HG03066 (cell line): ENCODE results near the gene GGN.
A peak's percentile ranks its signal among the peaks of the same experiment; 100 is the strongest.
"Not testable (repeated sequence)": the region's sequence is repeated elsewhere in the genome, so short reads cannot be mapped to it uniquely, and the experiment has no call there.

Experiments
- ATAC-seq: cut with Tn5 transposase; IDR thresholded peaks from one replicate; pipeline ENCODE4 v1.9.1; 2021; ENCODE audit warnings: low read depth; ENCODE audit not compliant: unreplicated experiment

GGN gene

DNA sequence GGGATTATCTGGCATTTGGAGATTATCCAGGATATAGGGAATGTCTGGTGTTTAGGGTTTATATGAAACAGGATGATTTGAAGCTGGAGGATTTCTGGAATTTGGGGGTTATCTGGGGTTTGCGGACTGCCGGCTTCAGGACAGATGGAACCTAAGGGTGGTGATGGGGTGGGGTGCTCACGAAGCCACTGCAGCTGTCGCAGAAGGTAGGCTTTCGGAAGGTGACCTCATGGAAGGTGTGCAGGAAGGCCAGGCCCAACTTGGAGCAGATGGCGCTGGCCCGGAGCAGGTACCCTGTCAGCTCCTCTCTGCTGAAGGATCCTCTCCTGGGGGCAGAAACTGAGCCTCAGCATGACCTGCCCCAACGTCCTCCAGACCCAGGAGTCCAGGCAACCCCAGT, 24.7 kb upstream of the GGN start:
- no peak for ATAC-seq

DNA sequence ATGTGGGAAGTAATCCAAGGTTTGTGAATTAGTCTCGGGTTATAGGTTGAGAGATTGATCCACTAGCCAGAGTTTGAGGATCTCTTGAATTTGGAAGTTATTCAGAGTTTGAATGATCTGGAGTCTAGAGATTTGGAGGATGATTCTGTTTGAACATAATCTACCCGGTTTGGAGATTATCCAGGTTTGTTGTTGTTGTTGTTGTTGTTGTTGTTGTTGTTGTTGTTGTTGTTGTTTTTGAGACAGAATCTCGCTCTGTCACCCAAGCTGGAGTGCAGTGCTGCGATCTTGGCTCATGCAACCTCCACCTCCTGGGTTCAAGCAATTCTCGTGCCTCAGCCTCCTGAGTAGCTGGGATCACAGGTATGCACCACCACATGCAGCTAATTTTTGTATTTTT, 24.1 kb upstream of the GGN start:
- ATAC-seq, result not testable (repeated sequence)

DNA sequence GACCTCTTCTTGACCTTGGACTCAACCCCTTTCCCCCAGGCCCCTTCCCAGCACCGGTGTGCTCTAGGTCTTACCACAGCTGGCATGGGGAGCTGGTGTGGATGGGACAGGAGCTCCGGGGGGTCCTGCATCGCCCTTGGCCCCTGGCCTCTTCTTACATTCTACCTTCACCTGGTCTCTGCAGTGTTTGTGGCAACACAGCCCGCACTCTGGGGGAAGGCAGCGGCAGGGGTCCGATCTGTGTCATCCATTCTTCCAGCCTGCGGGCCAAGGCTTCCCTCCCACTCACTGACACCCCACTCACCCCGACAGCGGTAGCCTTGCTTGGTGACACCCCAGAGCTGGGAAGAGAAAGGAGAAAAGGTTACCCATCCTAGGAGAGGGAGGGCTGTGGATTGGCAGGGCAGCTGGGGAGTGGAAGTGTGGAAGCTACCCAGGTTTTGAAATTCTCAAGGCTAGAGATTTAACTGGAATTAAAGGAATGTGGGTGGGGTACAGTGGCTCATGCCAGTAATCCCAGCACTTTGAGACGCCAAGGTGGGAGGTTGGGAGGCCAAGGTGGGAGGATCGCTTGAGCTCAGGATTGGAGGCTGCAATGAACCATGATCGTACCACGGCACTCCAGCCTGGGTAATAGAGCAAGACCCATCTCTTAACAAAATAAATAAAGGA, 23.3 kb upstream of the GGN start:
- ATAC-seq, result no peak

DNA sequence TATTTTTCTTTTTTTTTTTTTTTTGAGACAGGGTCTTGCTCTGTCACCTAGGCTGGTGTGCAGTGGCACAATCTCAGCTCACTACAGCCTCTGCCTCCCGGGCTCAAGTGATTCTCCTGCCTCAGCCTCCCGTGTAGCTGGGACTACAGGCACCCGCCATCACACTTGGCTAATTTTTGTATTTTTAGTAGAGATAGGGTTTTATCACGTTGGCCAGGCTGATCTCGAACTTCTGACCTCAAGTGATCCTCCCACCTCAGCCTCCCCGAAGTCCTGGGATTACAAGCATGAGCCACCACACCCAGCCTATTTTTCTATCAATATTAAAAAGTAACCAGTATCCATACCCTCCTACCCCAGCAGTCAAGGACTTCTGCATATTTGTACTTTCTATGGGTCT, 22.6 kb upstream of the GGN start:
- not testable (repeated sequence) for ATAC-seq

DNA sequence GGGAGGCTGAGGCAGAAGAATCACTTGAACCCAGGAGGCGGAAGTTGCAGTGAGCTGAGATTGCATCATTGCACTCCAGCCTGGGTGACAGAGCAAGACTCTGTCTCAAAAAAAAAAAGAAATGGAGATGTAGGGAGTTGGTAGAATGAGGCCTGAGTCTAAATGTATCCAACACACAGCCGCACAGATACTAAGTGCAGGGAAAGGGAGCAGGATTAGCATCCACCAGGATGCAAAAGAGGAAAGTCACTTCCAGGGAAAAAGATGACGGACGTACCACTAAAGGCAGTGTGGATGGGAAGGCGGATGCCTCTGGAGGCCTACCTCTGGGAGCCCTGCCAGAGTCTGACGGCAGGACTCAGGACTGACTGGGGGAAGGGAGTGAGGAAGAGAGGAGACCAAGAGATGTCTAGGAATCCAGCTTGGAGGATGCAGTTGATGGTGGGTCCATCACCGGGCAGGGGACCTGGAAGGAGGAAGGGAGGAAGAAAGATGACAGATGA, 21.8 kb upstream of the GGN start:
- no peak for ATAC-seq

DNA sequence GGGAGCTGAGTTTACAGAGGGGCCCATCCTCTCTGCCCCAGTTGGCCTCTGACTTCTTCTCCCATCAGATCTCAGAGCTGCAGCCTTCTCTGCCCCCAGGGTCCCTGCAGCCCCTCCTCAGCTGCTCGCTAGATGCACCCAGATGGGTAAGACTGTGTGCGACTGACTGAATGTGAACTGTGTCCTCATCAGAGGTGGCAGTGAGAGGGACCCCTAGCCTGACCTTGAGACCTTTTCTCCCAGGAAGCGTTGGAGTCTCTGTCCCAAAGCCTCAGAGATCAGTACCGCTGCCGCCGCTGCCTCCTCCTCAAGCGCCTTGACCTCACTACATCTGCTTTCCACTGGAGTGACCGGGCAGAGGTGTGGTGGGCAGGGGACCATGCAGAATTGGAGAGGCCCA, 17.4 kb upstream of the GGN start:
- ATAC-seq, result no peak

DNA sequence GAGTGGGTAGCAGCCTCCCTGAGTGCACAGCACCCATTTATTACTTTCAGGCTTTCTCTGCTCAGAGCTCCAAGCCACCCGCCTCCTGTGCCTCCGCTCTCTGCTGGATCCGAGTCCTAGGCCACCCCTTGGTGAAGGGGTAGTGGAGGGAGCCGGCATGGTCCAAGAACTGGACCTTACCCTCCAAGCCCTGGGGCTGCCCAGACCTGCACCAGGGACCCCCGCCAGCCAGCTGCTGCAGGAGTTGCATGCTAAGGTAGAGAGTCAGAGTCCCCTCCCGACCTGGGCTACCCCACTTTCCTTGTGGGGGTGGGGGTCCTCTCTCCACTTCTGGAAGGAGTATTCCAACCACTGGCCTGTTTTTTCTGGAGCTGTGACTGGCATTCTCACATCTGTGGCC, 17.0 kb upstream of the GGN start:
- no peak for ATAC-seq

DNA sequence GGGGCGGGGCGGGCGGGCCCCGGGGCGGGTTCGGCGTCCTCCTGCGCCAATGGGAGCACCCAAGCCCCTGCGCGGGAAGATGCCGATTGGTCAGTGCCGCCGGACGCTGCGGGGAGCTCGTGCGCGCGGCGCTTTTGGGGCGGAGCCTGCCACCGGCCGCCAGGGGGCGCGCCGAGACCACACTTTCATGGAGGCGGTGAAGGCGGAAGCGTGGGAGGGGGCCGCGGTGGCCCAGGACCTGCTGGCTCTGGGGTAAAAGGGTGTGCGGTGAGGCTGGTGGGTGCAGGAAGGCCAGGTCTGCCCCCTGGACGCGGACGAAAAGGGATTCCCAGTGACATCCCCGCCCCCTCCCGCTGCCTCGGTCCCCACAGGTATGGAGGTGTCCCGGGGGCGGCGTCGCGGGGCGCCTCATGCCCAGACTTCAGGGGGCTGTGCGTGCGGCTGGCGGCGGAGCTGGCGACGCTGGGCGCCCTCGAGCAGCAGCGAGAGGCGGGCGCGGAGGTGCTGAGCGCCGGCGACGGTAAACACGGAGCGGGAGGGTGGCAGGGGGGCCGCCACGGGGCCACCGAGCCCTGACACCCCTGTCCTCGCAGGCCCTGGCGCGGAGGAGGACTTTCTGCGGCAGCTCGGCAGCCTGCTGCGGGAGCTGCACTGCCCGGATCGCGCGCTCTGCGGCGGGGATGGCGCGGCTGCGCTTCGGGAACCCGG, 15.3 kb upstream of the GGN start, which contains the start of gene FAM98C:
TSS of gene FAM98C (plus strand) at position 127 of the 708 bp plus-strand sequence. CDS start at position 188, 61 bp downstream.
- peak; percentile 85 for ATAC-seq

DNA sequence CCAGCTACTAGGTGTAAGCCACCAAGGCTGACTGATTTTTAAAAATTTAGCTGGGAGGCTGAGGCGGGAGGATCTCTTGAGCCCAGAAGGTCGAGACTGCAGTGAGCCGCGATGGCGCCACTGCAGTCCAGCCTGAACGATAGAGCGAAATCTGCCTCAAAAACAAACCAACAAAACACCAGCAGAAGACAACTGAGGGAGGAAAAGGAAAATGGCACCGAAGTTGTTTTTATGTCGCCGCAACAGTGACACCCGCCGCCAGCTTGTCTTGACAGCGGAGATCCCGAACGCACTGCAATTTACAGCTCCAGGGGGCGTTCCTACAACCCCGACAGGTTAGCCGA, 14.8 kb upstream of the GGN start:
- ATAC-seq, result peak; percentile 8

DNA sequence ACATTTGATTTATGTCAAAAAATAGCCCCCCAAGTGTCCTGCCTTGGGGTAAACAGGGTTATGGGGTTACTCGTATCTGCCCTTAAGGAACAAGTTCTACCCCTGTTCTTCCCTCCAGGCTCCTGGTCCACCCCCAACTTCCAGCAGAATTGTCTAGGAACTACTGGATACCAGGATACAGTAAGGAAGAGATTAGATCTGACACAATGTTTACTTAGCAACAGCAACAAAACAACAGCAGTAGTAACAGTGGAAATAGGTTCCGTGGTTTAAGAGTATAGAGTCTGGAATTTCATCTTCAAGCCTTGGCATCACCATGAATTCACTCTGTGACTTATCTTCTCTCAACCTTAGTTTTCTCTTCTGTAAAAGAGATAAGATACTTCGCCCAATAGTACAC, 13.3 kb upstream of the GGN start:
- no peak for ATAC-seq

DNA sequence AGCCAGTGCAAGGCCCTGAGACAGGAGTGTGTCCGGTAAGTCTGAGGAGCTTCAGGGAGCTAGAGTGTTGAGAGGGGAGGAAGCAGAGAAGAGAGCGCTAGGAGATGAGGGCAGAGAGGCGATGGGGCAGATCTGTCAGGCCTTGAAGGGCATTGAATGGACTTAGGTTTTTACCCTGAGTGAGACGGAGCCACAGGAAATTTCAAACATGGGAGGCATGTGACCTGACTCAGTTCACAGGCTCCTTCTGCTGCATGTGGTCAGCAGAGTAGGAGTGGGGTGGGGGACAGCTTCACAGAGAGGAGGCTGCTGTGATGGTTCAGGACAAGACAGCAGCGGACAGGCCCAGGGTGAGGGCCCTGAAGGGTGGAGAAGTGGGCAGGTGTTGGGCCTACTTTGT, 12.5 kb upstream of the GGN start:
- ATAC-seq, result no peak

DNA sequence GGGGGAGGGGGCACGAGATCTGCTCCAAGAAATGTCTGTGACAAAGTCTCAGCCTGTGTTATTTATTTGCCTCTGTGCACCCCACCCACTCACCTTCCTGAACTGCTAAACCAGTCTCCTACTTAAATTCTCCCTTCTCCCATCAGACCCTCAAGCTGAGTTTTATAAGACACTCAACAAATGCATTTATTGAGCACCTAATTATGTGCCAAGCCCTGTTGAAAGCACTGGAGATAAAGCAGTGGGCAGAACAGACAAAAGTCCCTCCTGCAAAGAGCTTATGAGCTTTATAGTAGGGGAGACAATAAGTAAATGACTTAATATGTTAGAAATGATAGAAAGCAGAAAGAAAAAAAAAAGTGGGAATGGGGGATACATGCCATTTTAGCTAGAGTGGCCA, 11.7 kb upstream of the GGN start:
- ATAC-seq, result no peak

DNA sequence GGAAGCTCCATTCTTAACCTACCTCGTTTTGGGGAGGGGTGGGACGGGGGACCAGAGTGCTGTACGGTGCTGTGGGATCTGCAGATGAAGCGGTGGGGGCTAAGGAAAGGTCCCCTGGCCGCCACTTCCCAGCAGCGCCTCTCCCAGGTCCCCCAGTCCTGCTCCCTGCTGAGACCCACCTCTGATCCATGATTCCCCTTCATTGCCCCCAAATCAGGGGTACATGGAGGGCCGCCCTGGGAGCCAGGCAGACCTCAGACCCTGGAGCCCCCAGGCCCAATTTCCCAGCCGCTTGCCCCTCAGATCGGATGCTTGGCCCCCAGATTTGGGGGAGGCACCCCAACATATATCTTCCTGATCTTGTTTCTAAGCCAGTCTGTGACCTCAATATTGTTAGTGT, 11.2 kb upstream of the GGN start:
- no peak for ATAC-seq

DNA sequence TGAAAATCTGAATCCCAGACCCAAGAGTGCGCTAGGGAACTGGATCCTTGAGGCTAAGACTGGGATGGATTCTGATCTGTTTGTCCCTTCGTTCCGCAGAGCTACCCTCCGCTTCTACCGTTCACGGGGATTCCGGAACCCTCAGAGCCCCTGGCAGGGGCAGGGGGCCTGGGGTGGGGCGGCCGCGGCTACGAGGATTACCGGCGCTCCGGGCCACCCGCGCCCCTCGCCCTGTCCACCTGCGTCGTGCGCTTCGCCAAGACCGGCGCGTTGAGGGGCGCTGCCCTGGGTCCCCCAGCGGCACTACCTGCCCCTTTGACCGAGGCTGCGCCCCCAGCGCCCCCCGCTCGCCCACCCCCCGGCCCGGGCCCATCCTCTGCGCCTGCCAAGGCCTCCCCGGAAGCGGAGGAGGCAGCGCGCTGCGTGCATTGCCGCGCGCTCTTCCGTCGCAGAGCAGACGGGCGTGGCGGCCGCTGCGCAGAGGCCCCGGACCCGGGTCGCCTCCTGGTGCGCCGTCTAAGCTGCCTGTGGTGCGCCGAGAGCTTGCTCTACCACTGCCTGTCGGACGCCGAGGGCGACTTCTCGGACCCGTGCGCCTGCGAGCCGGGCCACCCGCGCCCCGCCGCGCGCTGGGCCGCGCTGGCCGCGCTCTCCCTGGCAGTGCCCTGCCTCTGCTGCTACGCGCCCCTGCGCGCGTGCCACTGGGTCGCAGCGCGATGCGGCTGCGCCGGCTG, 7.7 kb upstream of the GGN start:
- ATAC-seq, result no peak

DNA sequence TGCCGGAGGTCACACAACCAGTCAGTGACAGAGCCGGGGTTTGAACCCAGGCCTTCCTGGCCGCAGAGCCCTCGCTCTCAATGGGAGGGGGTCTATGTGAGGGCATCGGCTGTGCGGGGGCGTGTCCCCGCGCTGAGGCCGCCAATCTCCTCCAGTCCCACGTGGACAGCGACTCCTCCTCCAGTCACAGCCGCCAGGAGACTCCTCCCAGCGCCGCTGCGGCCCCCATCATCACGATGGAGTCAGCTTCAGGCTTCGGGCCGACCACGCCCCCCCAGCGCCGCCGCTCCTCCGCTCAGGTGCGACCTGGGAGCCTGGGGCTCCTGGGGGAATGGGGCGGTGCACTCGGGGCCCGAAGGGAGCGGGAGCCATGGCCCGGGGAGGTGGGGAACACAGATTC, 6.7 kb upstream of the GGN start:
- no peak for ATAC-seq

DNA sequence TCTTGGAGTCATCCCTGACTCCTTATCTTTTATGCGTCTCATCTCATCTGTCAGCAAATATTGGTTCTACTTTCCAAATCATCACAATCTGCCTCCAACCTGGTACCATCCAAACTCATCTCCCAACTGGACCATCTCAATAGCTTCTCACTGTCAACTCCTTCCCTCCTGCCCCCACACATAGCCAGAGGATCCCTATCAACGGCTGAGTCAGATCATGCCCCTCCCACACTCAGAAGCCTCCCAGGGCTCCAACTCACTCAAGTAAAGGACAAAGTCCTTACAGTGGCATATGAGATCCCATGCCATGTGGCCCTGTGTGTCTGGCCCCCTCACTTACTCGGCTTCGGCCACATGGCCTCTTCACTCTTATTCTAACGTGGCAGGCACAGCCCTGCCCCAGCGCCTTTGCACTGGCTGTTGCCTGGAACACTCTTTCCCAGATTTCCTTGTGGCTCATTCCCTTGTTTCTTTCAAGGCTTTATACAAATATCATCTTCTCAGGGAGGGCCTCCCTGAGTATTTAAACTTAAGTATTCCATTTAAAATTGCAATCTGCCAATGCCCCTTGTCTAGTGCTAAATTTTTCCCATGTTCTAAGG, 5.0 kb upstream of the GGN start:
- no peak for ATAC-seq

DNA sequence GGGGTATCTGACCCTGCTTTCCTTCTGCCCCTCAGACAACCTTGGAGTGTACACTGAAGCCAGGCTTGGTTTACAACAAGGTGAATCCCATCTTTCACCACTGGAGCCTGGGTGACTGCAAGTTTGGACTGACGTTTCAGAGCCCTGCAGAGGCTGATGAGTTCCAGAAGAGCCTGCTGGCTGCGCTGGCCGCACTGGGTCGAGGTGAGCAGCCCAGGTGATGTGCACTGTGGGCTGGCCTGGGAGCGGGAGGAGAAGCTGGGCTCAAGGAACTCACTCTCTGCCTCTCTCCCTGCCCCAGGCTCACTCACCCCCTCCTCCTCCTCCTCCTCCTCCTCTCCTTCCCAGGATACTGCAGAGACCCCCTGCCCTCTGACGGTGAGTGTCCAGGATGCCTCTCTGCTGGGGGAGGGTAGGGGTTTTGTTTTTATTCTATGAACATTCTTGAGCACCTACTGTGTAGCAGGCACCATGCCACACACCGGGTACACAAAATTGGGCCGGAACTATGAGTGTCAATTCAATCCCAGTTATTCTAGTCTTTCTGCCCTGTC, 4.2 kb upstream of the GGN start:
- ATAC-seq, result no peak

DNA sequence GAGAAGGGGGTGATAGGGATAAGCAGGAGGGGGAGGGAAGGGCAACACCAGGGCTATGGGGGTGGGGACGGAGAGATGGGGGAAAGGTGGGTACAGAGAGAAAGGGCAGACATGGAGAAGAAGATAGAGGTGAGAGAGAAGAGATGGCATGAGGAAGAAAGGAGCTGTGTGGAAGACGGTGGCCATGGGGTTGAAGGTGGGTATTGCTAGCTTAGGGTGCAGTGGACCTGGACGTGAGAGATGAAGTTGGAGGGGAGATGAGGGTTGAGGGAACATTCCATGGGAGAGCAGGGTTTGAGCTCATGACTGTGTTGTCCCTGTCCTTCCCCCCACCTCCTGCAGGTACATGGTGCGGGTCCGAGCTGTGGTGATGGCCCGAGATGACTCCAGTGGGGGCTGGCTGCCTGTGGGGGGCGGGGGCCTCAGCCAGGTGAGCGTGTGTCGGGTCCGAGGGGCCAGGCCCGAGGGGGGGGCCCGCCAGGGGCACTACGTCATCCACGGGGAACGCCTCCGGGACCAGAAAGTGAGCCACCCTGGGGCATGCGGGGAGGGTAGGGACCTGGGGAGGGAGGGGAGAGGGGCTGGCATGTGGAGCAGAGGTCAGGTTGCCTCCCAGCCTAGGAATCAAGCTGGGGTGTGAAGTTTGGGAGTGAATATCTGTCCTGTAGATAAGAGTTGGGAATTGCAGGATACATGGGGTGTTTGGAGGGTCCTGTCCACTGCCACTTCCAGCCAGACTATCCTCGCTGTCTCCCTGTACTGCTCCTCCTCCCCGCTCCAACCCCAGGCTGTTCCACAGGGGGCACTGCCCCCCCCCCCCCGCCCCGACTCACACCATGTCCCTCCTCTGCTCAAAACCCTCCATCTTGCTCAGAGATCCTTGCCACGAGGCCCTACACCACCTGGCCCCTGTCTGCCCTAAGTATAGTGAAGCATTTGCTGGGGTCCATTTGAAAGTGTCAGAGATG, 2.4 kb upstream of the GGN start:
- ATAC-seq, result no peak

DNA sequence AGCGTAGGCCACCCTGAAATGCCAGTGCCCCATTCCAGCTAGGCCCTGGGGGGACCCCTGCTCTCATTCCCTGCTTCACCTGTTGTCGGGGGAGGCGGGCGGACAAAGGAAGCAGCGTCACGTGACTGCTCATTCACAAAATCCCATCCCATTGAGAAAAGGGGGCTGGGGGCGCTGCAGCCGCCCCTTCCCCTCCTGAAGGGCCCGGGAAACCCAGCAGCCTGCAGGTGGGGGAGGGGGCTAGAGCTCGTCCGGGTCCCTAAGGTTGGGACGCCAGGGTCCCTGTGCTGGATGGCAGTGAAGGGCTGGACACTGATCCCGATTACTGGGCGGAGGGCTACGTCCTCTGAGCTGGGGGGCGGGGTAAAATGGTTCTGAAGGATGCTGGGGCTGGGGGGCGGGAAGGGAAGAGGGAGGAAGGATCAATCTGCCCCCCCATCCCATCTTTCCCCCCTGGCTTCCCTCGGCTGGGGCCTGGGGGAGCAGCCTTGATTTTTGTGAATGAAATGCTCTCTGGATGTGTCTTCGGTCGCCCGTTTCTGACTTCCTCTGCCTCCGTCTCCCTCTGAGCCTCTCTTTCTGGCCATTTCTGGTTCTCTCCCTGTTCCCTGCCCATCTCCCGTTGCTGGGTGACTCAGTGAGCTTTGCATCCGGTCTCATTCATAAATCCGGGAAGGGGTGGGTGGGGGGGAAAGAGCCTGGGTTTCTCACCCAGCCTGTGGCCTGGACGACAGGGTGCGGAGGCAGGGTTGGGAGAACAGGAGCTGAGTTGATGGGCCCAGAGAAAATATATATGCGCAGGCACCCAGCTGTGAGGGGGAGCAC, 1.5 kb upstream of the GGN start:
- no peak for ATAC-seq
